Measurements from ENCODE around the gene LTA.

LTA gene

GRCh38 chr6:31558631-31559500 is 13.2 kb upstream of the LTA start:
- Histone ChIP-seq H3K9ac (ENCODE audit: low read depth, low read length) (no peak overlapping the region), H3K9me3 (ENCODE audit: insufficient read depth, low read depth, low read length) (no peaks in the 10 kb centered on the region), H3K4me1 (ENCODE audit: insufficient read depth, low read length) (peaks cover 15% of the 10 kb centered on the region; the same call in 1 of the 2 replicates), H3K27ac (ENCODE audit: low read depth, low read length) (no peak overlapping the region), H3K4me3 (ENCODE audit: low read length) (no peak overlapping the region), H3K36me3 (ENCODE audit: insufficient read depth, low read length) (peaks cover 41% of the 10 kb centered on the region), H3K27me3 (ENCODE audit: insufficient read depth, low read length) (no peaks in the 10 kb centered on the region)
- WGBS, result 94% methylated on average over 14 of the region's 14 CpGs

- Histone ChIP-seq H3K27me3 (ENCODE audit: insufficient read depth, low read length) (no peaks in the 10 kb centered on the region), H3K27ac (ENCODE audit: low read depth, low read length) (peak overlapping the region; percentile 64), H3K9ac (ENCODE audit: low read depth, low read length) (peak overlapping the region; percentile 55; the same call in 1 of the 2 replicates), H3K4me1 (ENCODE audit: insufficient read depth, low read length) (peaks cover 15% of the 10 kb centered on the region; the same call in 1 of the 2 replicates), H3K9me3 (ENCODE audit: insufficient read depth, low read depth, low read length) (no peaks in the 10 kb centered on the region), H3K4me3 (ENCODE audit: low read length) (no peak overlapping the region), H3K36me3 (ENCODE audit: insufficient read depth, low read length) (peaks cover 35% of the 10 kb centered on the region)
- 73% methylated on average over 4 of the region's 4 CpGs for WGBS
Observed at GRCh38 chr6:31559606-31559957, 12.5 kb upstream of the LTA start.

- Histone ChIP-seq H3K4me3 (ENCODE audit: low read length) (no peak overlapping the region), H3K27me3 (ENCODE audit: insufficient read depth, low read length) (no peaks in the 10 kb centered on the region), H3K4me1 (ENCODE audit: insufficient read depth, low read length) (peaks cover 15% of the 10 kb centered on the region; the same call in 1 of the 2 replicates), H3K9ac (ENCODE audit: low read depth, low read length) (peak overlapping the region; percentile 55; the same call in 1 of the 2 replicates), H3K9me3 (ENCODE audit: insufficient read depth, low read depth, low read length) (no peaks in the 10 kb centered on the region), H3K27ac (ENCODE audit: low read depth, low read length) (peak overlapping the region; percentile 64), H3K36me3 (ENCODE audit: insufficient read depth, low read length) (peaks cover 31% of the 10 kb centered on the region)
- WGBS, result 85% methylated on average over 7 of the region's 7 CpGs
Observed at GRCh38 chr6:31559958-31560696, 12.0 kb upstream of the LTA start.

GRCh38 chr6:31560697-31561058 is 11.4 kb upstream of the LTA start:
- H3K4me3 ChIP-seq (ENCODE audit: low read length), result no peak overlapping the region
- H3K36me3 ChIP-seq (ENCODE audit: insufficient read depth, low read length), result peaks cover 31% of the 10 kb centered on the region
- no peaks in the 10 kb centered on the region for H3K9me3 ChIP-seq (ENCODE audit: insufficient read depth, low read depth, low read length)
- no peaks in the 10 kb centered on the region for H3K27me3 ChIP-seq (ENCODE audit: insufficient read depth, low read length)
- no peak overlapping the region for H3K9ac ChIP-seq (ENCODE audit: low read depth, low read length)
- H3K27ac ChIP-seq (ENCODE audit: low read depth, low read length), result peak overlapping the region; percentile 64
- peaks cover 15% of the 10 kb centered on the region; the same call in 1 of the 2 replicates for H3K4me1 ChIP-seq (ENCODE audit: insufficient read depth, low read length)

- H3K9ac ChIP-seq (ENCODE audit: low read depth, low read length), result no peak overlapping the region
- H3K9me3 ChIP-seq (ENCODE audit: insufficient read depth, low read depth, low read length), result no peaks in the 10 kb centered on the region
- no peak overlapping the region for H3K27ac ChIP-seq (ENCODE audit: low read depth, low read length)
- no peaks in the 10 kb centered on the region for H3K27me3 ChIP-seq (ENCODE audit: insufficient read depth, low read length)
- H3K4me1 ChIP-seq (ENCODE audit: insufficient read depth, low read length), result peaks cover 4% of the 10 kb centered on the region; the same call in 1 of the 2 replicates
- 58% methylated on average over 9 of the region's 9 CpGs for WGBS
- no peak overlapping the region for H3K4me3 ChIP-seq (ENCODE audit: low read length)
- no peaks in the 10 kb centered on the region for H3K36me3 ChIP-seq (ENCODE audit: insufficient read depth, low read length)
Observed at GRCh38 chr6:31567531-31568370, 4.3 kb upstream of the LTA start.

- no peaks in the 10 kb centered on the region for H3K9me3 ChIP-seq (ENCODE audit: insufficient read depth, low read depth, low read length)
- H3K36me3 ChIP-seq (ENCODE audit: insufficient read depth, low read length), result no peaks in the 10 kb centered on the region
- no peak overlapping the region for H3K27ac ChIP-seq (ENCODE audit: low read depth, low read length)
- no peak overlapping the region for H3K9ac ChIP-seq (ENCODE audit: low read depth, low read length)
- no peaks in the 10 kb centered on the region for H3K27me3 ChIP-seq (ENCODE audit: insufficient read depth, low read length)
- no peak overlapping the region for H3K4me3 ChIP-seq (ENCODE audit: low read length)
- peaks cover 4% of the 10 kb centered on the region; the same call in 1 of the 2 replicates for H3K4me1 ChIP-seq (ENCODE audit: insufficient read depth, low read length)
- 87% methylated on average over 3 of the region's 3 CpGs for WGBS
Observed at GRCh38 chr6:31568537-31568961, 3.5 kb upstream of the LTA start.

GRCh38 chr6:31569861-31570536 is 2.1 kb upstream of the LTA start:
- Histone ChIP-seq H3K36me3 (ENCODE audit: insufficient read depth, low read length) (no peaks in the 10 kb centered on the region), H3K27ac (ENCODE audit: low read depth, low read length) (no peak overlapping the region), H3K4me3 (ENCODE audit: low read length) (no peak overlapping the region), H3K27me3 (ENCODE audit: insufficient read depth, low read length) (no peaks in the 10 kb centered on the region), H3K4me1 (ENCODE audit: insufficient read depth, low read length) (peaks cover 4% of the 10 kb centered on the region; the same call in 1 of the 2 replicates), H3K9ac (ENCODE audit: low read depth, low read length) (no peak overlapping the region), H3K9me3 (ENCODE audit: insufficient read depth, low read depth, low read length) (no peaks in the 10 kb centered on the region)
- WGBS, result no CpG with 5 or more reads among the region's 1 CpG

GRCh38 chr6:31573239-31574105 is 1.4 kb downstream of the LTA start:
- H3K36me3 ChIP-seq (ENCODE audit: insufficient read depth, low read length), result no peaks in the 10 kb centered on the region
- H3K4me1 ChIP-seq (ENCODE audit: insufficient read depth, low read length), result peaks cover 5% of the 10 kb centered on the region; the same call in 1 of the 2 replicates
- H3K27me3 ChIP-seq (ENCODE audit: insufficient read depth, low read length), result no peaks in the 10 kb centered on the region
- H3K9ac ChIP-seq (ENCODE audit: low read depth, low read length), result no peak overlapping the region
- 86% methylated on average over 9 of the region's 9 CpGs for WGBS
- H3K4me3 ChIP-seq (ENCODE audit: low read length), result no peak overlapping the region
- H3K27ac ChIP-seq (ENCODE audit: low read depth, low read length), result no peak overlapping the region
- H3K9me3 ChIP-seq (ENCODE audit: insufficient read depth, low read depth, low read length), result no peaks in the 10 kb centered on the region

- Histone ChIP-seq H3K4me1 (ENCODE audit: insufficient read depth, low read length) (peaks cover 5% of the 10 kb centered on the region; the same call in 1 of the 2 replicates), H3K4me3 (ENCODE audit: low read length) (no peak overlapping the region), H3K27ac (ENCODE audit: low read depth, low read length) (no peak overlapping the region), H3K9me3 (ENCODE audit: insufficient read depth, low read depth, low read length) (no peaks in the 10 kb centered on the region), H3K9ac (ENCODE audit: low read depth, low read length) (no peak overlapping the region), H3K27me3 (ENCODE audit: insufficient read depth, low read length) (no peaks in the 10 kb centered on the region), H3K36me3 (ENCODE audit: insufficient read depth, low read length) (no peaks in the 10 kb centered on the region)
- WGBS, result 89% methylated on average over 14 of the region's 14 CpGs
Observed at GRCh38 chr6:31574106-31575061, 2.3 kb downstream of the LTA start.

All from HUES64 (cell line).